GM13976 (cell line): ENCODE data around the gene IFNA5.

ENCODE experiments used
- DNase-seq: peaks from one replicate; pipeline ENCODE4 v3.0.0; 2012; ENCODE audit warnings: low spot score
- in situ Hi-C: fragments of 300-500 bp; cut with MboI; formaldehyde crosslinking; loops from one replicate; pipeline ENCODE4 v1.12.0; 2022; ENCODE audit warnings: low sequenced_read_pairs, mixed read lengths, inconsistent platforms; ENCODE audit not compliant: unreplicated experiment
- TF ChIP-seq, protein P1 (sequence below): IDR thresholded peaks from 2 replicates; pipeline ENCODE4 v1.5.1; 2012; ENCODE audit warnings: borderline replicate concordance, mild to moderate bottlenecking; ENCODE audit not compliant: insufficient read depth; ENCODE audit errors: extremely low read depth, missing control alignments, control extremely low read depth

IFNA5 gene

DNA sequence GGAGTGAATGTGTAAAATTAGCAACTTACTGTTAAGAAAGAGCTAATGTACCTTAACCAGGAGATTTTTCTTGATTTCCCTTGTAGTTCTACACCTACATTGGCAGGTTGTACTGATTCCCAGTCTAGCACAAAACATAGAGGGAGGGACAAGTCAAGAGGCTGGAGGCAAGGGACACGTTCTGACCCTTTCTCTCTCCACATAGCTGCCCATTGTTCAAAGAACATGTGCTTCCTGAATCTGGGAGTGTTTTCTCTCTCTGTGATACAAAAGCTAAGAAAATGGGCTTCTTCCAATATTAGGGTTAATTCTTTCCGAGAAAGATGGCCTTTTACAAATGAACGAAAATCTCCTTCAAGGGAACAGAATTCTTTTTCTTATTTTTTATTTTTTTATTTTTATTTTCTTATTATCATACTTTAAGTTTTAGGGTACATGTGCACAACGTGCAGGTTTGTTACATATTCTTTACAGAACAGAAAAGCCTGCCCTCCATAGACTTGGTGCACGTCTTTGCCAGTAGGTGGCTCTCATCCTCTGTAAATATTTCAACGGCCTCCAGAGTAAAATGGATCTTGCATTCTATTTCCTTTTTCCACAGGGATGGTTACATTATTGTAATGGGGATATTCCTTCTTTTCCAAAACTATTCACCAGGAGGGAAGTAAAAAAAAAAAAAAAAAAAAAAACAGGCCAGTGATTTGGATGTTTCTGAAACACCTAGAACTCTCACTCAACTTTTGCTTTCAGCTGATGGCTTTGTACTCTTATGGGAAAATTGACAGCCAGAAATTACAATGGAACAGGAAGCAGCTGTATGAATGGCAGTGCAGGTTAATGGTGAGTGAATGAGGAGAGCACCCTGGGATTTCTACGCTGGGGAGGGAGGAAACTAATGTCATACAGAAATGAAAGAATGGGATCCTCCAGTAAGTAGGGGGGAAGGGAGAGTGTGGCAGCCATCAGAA, 13.1 kb upstream of the IFNA5 start:
- peak; percentile 21 for DNase-seq
- TF ChIP-seq, protein P1, sequence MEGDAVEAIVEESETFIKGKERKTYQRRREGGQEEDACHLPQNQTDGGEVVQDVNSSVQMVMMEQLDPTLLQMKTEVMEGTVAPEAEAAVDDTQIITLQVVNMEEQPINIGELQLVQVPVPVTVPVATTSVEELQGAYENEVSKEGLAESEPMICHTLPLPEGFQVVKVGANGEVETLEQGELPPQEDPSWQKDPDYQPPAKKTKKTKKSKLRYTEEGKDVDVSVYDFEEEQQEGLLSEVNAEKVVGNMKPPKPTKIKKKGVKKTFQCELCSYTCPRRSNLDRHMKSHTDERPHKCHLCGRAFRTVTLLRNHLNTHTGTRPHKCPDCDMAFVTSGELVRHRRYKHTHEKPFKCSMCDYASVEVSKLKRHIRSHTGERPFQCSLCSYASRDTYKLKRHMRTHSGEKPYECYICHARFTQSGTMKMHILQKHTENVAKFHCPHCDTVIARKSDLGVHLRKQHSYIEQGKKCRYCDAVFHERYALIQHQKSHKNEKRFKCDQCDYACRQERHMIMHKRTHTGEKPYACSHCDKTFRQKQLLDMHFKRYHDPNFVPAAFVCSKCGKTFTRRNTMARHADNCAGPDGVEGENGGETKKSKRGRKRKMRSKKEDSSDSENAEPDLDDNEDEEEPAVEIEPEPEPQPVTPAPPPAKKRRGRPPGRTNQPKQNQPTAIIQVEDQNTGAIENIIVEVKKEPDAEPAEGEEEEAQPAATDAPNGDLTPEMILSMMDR, result peak; percentile 71
- in situ Hi-C loops, result loop anchor here (25.0 kb wide), 1 partner anchor 469 kb away; no protein-coding TSS in a partner anchor

- no peak for DNase-seq
- TF ChIP-seq, protein P1, result no peak
- in situ Hi-C loops, result loop anchor here (25.0 kb wide), 1 partner anchor 470 kb away; no protein-coding TSS in a partner anchor
Observed at GRCh38 chr9:21316860-21317259, 11.7 kb upstream of the IFNA5 start.

GRCh38 chr9:21316032-21316842, 11.1 kb upstream of the IFNA5 start:
- TF ChIP-seq, protein P1, result no peak
- in situ Hi-C loops, result loop anchor here (25.0 kb wide), 1 partner anchor 471 kb away; no protein-coding TSS in a partner anchor
- no peak for DNase-seq

- DNase-seq, result no peak
- in situ Hi-C loops, result loop anchor here (25.0 kb wide), 1 partner anchor 473 kb away; no protein-coding TSS in a partner anchor
- TF ChIP-seq, protein P1, result no peak
Observed at GRCh38 chr9:21314152-21314551, 9.0 kb upstream of the IFNA5 start.

DNA sequence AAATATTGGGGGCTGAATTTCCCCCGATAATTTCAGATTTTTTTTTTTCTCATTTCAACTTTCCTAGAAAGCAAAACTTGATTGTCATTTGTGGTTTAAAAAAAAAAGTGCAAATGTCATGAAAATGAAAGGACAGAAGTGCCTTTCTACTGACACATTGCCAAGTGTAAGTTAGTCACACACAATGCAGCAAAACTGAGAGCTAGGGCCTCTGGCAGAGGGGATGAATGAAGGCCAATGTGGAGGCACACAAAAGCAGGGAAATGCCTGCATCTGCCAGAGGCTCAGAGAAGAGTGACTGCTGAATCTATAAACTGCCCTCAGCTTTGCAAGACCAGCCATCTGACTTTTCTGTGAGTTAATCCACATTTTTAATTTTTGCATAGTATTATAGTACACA, 6.8 kb upstream of the IFNA5 start:
- no peak for DNase-seq
- in situ Hi-C loops, result loop anchor here (25.0 kb wide), 1 partner anchor 475 kb away; no protein-coding TSS in a partner anchor
- TF ChIP-seq, protein P1, result no peak

DNA sequence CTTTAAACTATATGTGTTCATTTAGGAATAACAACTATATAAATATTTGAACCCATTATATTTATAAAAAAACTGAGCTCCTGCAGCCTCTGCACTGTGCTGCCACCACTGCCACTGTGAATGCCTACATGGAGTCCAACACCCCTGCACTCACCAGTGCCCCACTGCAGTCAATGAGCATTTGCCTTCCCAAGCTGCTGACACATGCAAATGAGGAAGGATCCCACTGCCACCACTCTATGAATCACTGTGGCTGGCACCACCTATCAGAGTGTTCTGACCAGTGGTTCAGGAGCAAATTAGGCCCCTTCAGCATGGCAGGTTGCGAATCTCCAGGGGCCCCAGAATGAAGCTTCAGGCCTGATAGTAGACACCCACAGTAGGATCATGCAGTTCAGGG, 9.1 kb downstream of the IFNA5 start:
- TF ChIP-seq, protein P1, result no peak
- DNase-seq, result no peak
- in situ Hi-C loops, result no loop called here
